Colon (tissue), 2 donors: ENCODE measurements around the gene ZNF621.

Source experiments
- FAIRE-seq: peaks from 2 replicates; lab custom pipeline; 2012; peaks lifted over from hg19 to GRCh38; lab: Jason Lieb, UNC
- donor health status: control.
- donor health status: control.

ZNF621 gene

DNA sequence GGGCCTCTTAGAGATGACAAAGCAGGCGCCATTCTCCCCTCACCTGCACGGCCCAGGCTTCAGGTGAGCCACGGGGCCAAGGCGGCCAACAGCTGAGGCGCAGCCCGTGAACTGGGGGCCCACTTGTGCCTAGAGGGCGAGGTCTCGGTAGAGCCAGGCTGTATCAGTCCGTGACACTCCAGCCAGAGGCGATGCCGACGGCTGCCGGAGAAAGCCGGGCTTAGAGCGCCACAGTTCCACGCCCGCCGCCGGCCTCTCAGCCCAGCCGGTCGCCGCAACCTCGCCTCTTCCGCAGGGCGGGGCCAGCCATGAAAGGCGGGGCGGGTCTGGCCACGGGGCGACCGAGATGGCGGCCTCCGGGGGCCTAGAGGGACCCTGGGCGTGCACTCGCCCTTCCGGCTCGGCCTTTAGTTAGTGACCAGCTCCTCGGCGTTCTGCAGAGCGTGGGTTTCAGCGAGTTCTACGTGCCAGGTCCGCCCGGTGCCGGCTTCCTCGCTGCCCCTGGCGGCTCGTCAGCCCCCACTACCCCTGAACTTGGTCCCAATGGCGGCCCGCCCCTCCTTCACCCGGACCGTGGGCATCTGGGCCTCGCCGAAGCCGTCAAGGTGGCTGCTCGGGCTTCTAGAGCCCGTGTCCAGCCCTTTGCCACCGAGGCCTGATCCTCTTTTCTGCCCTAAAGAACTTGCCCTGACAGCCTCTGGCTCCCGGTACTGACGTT is at the start of gene ZNF621:
ZNF621 (plus strand) TSS at position 393 of the 718 bp plus-strand sequence. CDS start 881 bp downstream, outside the sequence.
- FAIRE-seq = no peak

DNA sequence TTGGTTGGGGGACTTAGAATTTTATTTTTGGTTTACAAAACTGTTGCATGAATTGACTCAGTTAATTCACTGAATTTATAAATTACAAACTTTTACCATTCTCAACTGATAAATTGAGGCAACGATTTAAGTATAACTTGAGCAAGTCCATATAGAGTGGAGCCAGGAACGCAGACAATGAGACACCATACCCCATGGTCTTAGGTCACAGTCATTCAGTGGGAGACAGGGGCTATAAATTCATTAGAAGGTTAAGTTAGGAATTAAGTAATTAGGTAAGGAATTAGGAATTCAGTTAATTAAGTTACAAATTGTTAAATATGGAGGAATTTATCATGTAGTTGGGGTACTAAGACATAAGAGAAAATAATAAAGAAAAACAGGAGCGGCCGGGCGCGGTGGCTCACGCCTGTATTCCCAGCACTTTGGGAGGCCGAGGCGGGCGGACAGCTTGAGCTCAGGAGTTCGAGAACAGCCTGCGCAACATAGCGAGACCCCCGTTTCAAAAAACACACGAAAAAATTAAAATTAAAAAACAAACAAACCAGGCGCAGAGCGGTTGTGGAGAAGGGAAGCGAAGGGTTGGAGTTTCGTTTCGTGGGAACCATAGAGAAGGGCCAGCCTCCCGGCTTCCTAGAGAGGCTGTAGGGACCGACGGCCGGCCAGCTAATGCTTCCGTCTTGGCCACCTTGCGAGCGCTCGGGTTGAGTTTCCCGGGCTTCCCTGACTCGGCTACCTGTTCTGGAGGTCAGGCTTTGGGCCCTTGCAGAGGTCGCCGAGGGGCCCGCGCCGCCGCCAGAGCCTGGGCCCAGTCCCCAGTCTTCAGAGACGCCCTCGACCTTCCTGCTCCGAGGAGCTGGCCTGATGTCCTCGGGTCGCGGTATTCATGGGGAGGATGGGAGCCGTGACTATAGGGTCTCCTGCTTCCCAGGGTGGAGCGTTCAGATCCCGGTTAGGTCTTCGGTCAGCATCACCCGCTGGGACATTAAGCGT is 48.0 kb upstream of the ZNF621 start, which contains the start of gene ZNF619:
ZNF619 (plus strand) TSS at position 645 of the 993 bp plus-strand sequence. CDS start 858 bp downstream, outside the sequence.
- FAIRE-seq = no peak

- FAIRE-seq = no peak
Measured at GRCh38 chr3:40477666-40478065, 47.1 kb upstream of the ZNF621 start.

DNA sequence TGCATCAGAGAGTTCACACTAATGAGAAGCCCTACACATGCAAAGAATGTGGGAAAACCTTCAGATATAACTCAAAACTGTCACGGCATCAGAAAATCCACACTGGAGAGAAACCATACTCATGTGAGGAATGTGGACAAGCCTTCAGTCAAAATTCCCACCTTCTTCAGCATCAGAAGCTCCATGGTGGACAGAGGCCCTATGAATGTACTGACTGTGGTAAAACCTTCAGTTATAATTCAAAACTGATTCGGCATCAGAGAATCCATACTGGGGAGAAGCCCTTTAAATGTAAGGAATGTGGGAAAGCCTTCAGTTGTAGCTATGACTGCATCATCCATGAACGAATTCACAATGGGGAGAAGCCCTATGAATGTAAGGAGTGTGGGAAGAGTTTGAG is 37.6 kb upstream of the ZNF621 start:
- FAIRE-seq = no peak

GRCh38 chr3:40490916-40491315 is 33.8 kb upstream of the ZNF621 start:
- no peak for FAIRE-seq

DNA sequence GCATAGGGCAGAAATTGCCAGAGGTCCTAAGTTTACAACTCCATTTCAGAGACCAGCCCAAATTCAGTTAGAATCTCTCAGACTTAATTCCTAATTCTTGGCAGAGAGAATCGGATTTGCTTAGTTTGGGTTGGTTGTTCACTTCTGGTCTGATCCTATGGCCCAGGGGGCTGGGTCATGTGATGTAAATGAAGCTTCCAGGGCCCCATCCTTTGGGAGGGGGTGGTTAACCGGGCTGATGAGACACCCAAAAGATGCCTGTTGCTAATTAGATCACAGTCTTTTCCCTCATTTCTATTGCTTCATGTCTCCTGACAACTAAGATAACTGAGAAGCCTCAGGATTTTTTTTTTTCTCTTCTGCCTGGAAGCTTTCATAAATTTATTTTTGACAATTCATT is 30.1 kb upstream of the ZNF621 start:
- FAIRE-seq = no peak

DNA sequence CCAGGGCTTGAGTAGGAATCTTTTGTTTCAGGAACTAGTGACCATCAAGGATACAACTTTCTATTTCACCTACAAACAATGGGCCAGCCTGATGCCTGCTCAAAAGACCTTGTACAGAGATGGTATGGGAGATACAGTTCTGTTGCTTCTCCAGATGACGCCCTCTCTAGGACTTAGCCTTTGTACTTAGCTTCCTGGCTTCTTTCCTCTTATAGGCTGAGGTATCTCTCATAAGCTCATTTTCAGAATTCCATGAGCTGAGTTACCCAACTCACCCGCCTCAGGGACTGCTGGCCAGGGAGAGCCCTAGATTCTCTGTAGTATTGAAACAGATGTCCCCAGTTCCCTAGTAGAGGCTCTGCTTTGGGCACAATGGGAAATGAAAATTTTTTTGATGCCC is 27.5 kb upstream of the ZNF621 start:
- FAIRE-seq = no peak

- FAIRE-seq = no peak
Measured at GRCh38 chr3:40499952-40500351, 24.8 kb upstream of the ZNF621 start.

DNA sequence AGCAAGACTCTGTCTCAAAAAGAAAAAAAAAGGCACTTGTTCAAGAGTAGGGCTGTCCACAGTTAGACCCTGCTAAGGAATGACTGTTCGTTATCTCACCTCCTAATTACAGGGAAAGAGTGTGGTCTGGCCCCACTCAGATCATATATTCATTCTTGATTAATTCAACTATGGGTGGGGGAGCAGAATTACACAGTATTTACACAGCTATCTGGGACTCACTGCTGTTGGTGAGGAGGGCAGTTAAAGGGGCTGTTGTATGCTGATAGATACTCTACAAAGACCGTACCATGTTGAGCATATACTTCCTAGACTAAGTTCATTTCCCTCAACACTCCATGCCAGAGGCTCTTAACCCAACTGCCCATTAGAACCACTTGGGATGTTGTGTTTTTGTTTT is 22.7 kb upstream of the ZNF621 start:
- no peak for FAIRE-seq

DNA sequence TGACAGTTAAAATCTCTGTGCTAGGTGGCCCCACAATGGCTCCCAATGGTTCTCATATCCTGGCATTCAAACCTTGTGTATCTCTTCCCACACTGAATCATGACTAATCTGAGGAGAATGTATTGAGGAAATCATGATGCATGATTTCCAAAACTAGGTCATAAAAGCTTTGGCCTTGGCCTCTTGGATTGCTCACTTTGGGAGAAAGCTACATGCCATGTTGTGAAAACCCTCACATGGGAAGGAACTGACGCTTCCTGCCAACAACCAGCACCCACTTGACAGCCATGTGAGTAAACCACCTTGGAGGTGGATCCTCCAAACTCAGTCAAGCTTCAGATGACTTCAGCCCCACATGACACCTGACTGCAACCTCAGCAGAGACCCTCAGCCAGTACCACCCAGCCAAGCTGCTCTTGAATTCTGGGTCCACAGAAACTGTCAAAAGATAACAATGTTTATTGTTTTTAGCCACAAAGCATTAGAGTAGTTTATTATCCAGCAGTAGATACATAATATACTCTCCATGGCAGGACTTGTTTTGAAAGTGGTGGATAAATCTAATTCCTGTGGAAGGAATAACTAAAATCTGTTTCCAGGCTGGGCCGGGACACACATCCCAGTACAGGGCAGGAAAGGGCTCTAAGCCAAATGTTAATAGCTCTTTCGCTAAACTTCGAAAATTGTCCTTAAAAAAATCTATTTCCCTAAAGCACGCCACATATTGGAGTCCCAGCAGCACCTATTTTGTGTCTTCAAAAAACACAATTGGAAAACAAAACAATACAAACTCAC is 19.9 kb upstream of the ZNF621 start:
- no peak for FAIRE-seq

DNA sequence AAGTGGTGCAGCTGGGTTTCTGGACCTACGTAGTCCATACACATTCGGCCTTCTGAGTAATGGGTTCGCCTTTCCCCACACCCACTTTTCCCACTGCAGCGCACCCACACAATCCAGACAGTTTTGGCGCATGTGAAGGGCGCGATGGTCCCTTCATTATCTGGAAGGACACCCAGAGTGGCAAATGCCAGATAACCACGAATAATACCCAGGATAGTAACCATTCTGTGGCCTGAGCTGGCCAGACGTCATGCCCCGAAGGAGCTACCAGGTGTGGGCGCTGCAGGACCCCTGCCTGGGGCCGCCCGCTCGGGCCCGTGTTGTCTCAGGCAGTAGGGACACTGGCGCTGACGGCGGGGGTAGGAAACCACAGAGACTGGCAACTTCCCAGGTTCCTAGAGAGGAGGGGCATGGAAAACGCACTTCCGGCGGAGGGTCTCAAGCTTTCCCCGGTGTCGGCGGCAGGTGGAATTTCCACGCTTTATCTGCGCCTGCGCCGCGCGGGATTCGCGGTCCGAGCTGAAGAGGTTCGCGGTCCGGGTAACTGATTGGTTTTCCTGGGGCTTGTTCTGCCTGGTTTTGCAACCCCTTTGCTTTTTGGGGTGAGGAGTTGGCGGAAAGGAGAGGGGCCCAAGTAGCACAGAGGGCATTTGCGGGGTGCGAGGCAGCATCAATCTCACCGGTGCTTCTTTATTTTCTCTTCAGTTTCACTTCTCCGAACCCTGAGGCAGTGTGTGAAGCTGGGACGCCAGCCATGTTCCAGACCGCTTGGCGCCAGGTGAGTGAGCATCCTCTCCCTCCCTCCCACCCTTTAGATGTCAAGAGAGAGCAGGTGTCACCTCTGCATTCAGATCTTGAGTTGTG is 18.9 kb upstream of the ZNF621 start, which contains the start of gene ZNF620:
ZNF620 (plus strand) TSS at position 441 of the 864 bp plus-strand sequence; CDS start at position 755, 314 bp downstream.
- no peak for FAIRE-seq

- no peak for FAIRE-seq
Measured at GRCh38 chr3:40511031-40511718, 13.6 kb upstream of the ZNF621 start.

- FAIRE-seq = no peak
Measured at GRCh38 chr3:40516201-40516600, 8.6 kb upstream of the ZNF621 start.

- FAIRE-seq = no peak
Measured at GRCh38 chr3:40518067-40518466, 6.7 kb upstream of the ZNF621 start.

DNA sequence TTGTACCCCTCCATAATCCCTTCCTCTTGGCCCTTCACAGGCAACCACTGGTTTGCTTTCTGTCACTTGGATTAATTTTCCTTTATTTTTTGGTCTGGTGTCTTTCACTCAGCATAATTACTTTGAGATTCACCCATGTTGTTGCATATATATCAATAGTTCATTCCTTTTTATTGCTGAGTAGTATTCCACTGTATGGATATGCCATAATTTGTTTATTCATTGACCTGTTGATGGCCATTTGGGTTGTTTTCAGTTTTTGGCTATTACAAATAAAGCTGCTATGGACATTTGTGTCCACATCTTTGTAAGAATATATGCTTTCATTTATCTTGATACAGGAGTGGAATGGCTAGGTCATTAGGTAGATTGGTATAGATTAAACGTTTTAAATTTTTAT is 5.9 kb upstream of the ZNF621 start:
- no peak for FAIRE-seq

DNA sequence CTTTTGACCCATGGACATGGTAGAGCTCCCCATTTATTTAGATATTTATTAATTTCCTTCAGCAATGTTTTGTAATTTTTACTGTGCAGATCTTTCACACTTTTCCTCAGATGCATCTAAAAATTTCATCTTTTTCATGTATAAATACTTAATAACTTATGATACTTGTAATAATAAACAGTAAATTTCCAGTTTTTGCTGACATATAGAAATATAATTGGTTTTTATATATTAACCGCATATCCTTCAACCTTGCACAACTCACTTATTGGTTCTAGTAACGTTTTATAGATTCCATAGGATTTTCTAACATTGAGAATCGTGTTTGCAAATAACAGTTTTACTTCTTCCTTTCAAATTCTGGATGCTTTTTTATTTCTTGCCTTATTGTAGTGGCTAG is 3.5 kb upstream of the ZNF621 start:
- no peak for FAIRE-seq

DNA sequence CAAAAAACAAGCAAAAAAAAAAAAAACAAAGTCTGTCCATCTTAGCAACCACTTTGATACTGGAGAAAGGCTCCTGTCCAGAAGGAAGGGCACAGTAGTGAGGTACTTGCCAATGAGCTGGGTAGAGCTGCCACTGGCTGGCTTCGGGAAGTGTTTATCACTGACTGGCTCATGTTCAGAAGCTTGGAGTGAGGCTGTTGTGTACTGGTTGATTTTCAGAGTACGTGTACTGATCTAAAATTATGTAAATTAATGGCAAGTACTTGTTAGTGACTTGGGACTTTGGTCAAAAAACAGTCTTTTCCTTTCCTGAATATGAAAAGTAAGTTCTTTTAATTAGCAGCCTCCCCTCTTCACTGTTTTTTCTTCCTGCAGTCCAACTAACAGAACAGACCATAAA is 979 bp upstream of the ZNF621 start:
- no peak for FAIRE-seq

DNA sequence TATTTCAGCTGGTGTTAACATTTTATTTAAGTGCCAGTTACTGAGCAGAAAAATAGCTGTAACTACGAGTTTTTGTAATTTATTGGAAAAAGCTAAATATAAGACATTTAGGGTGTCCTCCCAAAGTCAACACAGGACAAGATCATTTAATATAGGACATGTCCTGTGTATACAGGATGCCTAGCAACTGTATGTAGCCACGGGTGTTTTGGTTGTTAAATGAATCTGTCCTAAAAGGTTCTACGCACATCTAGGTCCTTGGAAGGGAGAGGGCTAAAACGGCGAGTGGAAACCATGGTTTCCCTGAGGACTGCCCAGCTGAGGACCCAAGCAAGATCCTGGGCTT is 565 bp upstream of the ZNF621 start:
- no peak for FAIRE-seq

- FAIRE-seq = no peak
Measured at GRCh38 chr3:40528426-40528825, 3.7 kb downstream of the ZNF621 start.

GRCh38 chr3:40532252-40532651 is 7.5 kb downstream of the ZNF621 start:
- no peak for FAIRE-seq

DNA sequence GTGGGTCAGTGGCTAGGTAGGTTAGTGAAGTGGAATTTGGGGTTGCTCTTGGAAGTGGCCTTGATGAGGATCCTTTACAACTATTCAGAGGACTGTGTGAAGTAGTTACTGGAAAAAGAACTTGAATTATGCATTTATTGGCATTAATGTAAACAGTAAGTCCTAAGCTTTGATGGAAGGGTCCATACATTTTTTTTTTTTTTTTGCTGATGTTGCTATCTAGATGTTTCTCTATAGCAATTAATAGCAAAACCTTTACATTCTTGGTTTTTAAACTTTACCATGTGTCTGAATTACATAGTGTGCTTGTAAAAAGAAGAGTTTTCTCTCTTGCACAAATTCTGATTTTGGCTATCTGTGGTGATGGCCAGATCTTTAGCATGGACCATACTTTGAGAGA is 9.5 kb downstream of the ZNF621 start:
- no peak for FAIRE-seq
